Nucleus accumbens (tissue), 56 donors: ENCODE results near the gene GSC2.

Source experiments
- DNase-seq, 56 donors: peaks; one replicate each; lab custom pipeline; 2025; lab: John Stamatoyannopoulos, UW

GSC2 gene

DNA sequence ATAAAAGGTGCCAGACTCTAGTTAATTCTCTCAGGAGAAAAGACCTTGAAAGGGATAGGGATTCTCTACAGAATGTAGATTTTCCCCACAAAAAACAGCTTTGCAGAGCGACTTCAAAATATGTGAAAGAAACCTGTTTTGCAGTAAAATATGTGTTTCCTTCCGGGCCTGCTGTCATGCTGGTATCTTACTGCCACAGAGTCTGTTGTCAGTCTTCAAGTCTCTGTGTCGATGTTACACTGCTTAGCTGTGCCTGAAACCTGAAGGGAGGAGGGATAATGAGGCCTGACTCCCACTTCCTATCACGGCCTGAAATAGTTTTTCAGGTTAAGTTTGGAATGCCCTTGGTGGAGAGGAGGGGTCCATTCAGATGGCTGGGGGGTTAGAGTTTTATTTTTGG is 26.2 kb downstream of the GSC2 start:
- no peak for DNase-seq

DNA sequence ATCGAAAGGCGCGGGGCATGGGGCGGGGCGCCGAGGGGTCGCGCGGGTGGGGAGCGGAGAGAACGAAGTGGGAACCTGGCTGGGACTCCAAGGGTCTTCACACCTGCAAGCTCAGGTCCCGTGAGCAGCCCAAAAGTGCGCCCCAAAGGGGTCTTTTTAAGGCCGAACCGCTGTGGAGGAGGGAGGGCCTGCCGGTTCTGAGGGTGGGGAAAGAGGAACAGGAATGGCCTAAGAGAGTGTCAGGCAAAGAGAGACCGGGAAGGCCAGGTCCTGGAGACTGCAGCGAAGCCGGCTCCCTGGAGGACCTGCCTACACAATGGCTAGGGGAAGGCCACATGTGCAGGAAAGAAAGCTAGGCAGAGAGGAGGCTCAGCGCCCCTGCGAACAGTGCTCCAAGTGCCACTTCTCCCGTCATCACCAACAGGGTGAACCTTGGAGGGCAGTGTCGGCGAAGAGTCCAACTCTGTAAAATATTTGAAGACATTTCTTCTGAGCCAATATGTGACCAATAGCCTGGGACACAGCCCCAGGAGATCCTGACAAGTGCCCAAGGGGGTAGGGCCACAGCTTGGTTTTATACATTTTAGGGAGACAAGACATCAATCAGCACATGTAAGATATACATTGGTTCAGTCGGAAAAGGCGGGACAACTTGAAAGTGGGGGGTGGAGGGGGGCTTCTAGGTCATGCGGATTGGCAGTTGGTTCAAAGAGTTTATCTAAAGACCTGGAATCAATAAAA is 27.2 kb downstream of the GSC2 start:
- DNase-seq = peak in 2 of 56 donors; percentile 36 to 61

DNA sequence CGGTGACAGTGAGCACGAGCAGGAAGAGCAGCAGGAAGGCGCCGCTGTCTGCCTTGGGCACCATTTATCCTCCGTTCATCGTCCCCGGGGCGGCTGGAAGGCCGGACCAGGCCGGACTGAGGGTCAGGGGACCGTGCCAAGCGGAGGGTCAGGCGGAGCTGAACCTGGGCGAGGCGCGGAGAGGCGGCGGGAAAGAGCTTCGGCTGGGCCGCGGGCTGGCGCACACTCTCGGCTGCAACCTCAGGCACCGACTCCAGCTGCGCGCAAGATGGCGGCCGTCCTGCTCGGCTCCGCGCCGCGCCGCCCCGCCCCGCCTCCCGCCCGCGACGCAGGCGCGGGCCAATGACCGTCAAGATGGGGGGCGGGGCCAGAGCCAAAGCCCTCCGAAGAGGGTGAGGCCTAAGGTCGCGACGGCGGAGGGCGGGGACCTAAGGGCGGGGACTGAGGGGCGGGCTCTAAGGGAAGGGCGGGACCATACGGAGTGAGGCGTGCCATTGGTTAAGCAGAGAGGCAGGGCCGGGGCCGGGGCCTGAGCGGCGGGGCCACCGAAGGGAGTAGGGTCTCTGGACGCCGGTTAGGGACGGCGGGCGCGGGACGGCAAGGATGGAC is 27.8 kb downstream of the GSC2 start, which contains the start of gene DGCR2:
DGCR2 (minus strand) TSS at position 270 of the 609 bp plus-strand sequence; CDS start at position 64, 206 bp downstream.
- peak; percentile 57 to 99 (median 94) for DNase-seq

DNA sequence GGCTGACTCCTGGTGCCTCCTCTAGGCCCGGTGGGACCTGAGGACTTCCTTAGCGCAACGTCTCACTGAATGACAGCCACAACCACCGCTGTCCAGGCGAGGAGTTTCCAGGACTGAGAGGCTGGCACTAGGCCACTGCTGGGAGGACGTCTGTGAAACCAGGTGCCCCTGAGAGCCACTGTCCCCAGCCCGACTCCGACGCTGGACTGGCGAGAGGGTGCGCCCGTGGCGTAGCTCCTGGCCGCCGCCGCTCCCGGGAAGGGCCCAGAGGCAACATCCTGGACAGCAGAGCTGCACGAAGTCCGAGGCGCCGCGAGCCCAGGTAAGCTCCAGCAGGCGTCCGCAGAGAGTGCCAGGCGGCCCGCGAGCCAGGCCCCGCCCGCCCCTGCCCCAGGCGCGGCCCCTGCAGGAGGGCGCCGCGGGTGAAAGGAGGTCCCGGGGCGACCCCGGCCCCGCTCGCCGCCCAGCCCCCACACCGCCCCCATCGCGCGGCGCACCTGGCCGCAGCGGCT is 28.4 kb downstream of the GSC2 start:
- peak in 23 of 56 donors; percentile 19 to 68 (median 45) for DNase-seq

DNA sequence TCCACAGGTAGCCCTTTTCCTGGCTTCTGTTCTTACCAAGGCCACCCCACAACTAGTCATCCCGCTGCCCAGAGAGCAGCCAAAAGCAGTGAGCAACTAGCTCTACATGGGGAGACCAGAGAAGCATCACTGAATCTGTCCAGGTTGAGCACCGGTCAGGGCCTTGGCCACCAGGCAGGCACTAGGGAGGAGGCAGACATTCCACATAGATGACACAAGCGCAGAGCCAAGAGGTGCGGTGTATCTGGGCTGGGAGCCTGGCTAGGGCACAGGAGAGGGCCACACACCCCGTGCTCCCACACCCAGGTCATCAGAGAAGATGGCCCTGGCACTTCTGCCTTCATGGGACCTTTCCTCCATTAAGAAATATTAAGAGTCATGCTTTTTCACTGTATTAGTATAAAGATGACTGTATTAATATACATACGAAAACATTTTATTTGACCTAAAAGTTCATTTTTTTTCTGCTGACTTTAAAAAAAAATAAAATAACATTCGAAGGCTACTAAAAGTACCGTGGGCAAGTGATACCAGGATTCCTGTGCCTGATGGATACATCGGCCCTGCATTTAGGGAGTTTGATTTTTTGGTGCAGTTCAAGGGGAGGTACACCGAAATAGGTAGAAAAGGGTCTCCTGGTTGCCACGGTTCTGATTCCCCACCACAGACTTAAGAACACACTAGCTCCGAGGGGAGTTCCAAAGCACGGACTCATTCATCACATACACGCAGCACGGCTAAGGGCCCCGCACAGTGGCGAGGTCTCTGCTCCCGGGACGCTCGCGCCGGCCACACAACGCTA is 29.1 kb downstream of the GSC2 start:
- no peak for DNase-seq

DNA sequence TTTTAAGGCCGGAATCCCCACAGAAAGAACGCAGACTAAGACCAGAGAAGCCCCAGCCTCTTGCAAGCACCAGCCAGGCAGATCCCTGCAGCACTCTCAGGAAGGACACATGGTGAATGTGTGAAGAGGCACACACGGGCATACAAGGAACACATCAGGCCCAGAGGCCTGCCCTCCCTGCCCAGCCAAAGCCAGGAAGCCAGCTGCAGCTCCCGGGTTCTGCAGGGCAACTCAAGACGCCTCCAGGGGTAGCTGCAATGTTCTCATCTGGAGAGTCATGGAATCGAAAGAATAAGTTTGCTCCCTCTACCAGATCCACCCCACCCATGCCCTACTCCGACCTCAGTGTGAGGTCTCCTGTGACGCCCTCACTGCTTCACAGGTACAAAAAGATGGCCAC is 30.1 kb downstream of the GSC2 start:
- no peak for DNase-seq

DNA sequence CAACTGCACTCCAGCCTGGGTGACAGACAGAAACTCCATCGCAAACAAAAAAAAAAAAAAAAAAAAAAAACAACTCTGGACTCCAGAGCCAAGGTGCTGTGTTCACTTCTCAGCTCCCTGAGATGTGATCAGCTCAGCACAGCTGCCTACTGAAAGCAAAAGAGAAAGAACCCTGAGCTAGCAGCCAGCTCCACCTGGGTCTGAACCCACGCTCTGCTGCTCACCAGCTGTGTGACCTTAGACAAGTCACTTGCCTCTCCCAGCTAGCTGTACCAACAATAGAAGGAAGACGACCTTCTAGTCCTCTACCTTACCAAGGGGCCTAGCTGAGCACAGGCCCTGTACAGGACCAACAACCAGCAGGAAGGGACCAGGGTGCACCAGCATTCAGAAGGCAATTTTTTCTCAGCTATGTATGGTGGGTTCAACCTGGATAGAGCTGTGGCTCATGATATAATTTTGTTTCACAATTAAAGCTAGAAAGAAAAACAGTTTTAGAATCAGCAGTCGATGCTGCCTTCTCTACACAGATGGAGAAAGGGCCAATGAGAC is 31.7 kb downstream of the GSC2 start:
- DNase-seq = no peak

DNA sequence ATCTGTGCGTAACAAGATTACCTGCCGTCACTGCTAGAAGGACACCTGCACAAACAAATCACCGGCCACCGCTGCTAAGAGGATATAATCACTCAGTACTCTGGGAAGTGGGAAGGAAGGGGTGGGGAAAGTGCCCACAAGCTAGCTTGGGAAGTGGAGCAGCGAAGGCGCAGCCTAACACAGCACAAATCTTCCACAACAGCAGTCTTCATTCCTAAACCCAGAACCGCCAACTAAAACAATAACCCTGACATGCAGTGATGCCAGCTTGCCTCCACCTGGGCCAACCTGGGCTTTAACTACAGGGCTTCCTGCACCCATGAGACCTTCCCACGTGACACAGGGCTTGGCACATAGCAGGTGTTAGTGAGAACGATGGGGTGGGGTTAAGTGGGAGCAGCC is 33.0 kb downstream of the GSC2 start:
- DNase-seq = no peak

DNA sequence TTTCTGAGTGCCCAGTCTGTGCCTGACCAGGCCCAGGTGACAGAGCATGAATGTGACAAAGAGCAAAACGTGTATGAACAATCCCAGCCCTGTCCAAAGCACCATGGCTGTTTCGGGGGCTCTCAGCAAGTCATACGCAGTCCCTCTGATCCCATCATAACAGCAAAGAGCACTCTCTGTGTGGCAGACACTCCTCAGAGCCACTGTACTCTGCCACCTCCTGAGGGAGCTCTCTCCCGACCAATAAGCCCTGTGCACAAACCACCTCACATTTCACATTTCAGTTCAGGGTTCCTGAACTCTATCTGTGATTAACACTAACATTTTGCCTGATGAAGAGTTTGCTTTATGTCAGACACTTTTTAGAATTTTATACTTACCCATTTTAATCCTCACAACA is 34.5 kb downstream of the GSC2 start:
- peak in 13 of 56 donors; percentile 12 to 53 (median 31) for DNase-seq

DNA sequence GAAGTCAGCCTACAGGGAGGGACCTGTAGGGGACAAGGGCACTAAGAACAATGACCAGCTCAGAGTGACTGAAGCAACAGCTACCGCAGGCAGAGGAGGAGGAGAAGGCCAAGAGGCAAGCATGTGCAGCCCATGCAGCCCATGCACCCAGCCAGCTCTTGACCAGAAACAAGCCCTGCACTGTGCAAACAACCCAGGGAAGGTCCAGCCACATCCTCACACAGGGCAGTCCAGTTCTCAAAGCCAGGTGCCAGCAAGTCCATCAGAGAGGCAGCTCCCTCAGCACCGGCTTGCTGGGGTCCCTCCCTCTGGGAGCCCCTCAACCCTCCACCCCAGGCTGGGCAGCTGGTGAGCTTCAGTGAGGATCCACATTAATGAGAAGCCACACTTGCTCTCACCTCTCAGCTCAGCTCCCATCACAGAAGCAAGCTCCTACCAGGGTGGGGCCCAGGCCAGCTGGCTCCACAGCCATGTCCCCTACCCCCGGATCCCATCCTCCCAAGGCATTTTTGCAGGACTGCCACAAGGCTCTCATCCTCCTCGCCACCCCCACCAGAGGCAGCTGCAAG is 35.0 kb downstream of the GSC2 start:
- peak in 6 of 56 donors; percentile 23 to 44 (median 36) for DNase-seq

DNA sequence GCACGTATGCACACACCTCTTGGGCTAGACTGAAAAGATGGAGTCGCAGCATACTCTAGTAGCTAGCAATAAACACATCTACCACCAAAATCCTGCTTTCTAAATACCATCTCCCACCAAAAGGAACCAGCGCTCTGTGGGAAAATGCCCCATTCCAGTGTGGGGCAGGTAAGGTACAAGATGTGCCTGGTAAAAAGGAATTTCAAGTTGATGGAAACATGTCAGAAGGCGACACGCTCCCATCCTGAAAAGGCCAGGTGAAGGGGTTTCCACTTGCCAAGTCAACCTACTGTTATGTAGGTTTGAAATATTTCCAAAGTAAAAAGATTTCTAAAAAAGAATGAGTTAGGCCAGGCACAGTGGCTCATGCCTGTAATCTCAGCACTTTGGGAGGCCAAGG is 36.7 kb downstream of the GSC2 start:
- DNase-seq = no peak

DNA sequence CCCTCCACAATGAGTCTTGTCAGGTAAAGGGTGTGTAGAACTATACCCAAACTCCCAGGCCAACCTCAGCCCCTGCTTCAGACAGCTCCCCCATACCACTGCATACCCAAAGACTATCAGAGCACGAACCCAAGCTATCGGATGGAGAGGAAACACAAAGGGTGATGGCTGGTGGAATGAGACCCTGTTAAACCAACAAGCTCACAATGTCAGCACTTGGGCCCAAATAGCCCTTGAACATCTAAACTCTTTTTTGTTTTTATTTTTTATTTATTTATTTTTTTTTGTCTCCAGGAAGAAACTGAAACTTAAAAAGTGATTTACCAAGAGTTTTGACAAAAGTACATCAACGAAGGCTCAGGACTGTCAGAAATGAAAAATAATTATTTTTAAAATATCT is 38.5 kb downstream of the GSC2 start:
- no peak for DNase-seq

DNA sequence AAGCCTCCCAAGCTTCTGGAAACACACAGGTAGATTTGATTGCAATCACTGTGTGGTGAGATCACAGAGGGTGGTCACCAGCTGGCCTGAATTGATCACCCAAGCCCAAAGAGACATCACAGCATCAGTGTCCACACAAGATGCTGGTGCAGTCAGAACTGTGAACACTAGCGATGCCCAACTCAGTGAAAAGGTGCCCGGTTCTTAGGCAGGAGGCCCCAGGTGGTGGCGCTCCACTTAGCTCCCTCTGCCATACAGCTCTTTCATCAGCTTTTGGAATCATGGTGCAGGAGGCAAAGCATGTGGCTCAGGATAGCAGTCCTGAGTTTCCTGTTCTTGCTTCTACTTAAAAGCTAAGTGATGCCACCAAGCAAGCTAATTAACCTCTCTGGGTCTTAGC is 39.0 kb downstream of the GSC2 start:
- no peak for DNase-seq

DNA sequence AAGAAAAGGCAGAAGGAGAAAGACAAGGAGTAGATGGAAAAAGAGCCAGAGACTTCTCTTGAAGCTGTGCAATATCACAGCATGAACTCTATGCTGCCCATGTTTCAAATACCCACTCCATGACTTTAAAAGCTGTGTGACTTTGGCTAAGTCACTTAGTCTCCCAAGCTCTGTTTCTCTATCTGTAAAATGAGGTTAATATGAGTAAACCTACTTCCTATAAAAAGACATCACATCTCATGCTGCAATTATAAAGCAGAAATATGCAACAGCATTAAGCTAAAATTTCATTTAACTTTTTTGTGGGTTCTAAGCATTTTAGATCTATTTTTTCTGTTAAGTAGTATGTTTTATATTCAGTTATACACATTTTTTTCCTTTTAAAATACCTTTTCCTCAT is 39.4 kb downstream of the GSC2 start:
- no peak for DNase-seq

DNA sequence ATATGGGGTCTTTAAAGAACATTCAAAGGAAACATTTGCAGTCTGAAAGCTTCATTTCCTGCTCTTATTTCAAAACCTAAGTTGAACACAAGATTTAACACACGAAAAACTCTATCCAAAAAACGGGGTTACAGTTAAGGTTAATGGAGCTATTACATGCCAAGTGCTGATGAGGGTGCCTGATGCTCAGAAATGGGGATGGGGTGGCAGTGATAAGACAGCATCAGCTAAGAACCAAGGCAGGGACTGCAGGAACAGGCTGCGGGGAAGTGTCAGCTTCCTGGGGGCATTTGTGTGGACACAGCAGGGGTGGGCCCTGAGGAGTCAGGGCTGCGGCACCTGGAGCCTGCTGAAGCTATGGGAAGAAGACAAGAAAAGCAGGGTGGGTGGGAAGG is 40.0 kb downstream of the GSC2 start:
- no peak for DNase-seq

DNA sequence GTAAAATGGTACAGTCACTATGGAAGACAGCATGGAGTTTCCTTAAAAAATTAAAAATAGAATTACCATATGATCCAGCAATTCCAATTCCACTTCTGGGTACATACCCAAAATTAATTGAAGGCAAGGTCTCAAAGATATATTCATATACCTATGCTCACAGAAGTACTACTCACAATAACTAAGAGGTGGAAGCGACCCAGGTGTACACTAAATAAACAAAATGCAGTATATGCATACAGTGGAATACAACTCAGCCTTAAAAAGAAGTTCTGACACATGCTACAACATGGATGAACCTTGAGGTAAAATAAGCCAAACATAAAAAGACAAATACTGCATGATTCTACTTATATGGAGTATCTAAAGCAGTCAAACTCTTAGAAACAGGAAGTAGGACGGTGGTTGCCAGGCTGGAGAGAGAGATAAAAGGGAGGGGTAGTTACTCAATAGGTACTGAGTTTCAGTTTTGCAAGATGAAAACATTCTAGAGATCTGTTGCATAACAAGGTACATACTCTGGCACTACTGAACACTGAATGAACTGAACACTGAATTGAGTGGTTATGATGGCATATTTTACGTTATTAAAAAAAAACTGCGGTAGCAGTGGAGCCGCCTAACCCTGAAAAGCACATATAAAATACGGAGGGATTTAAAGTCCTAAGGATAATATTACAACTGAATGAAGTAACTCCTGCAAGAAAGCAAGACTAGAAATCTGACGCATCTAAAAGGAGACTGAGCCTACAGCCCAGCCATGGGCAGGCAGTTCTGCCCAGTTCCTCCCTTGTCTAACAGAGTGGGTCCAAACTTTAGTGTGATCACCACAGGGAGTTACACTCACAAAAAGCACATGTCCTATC is 40.7 kb downstream of the GSC2 start:
- peak in 1 of 56 donors; percentile 9 for DNase-seq

DNA sequence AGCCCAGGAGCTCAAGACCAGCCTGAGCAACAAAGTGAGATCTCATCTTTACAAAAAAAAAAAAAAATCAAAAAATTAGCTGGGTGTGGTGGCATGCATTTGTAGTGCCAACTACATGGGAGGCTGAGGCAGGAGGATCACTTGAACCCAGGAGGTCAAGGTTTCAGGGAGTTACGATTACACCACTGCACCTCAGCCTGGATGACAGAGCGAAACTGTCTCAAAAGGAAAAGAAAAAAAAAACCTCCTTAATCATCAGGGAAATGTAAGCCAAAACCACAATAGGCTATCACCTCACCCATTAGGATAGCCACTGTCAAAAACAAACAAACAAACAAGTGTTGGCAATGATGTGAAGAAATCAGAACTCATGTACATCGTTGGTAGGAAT is 41.3 kb downstream of the GSC2 start:
- no peak for DNase-seq

DNA sequence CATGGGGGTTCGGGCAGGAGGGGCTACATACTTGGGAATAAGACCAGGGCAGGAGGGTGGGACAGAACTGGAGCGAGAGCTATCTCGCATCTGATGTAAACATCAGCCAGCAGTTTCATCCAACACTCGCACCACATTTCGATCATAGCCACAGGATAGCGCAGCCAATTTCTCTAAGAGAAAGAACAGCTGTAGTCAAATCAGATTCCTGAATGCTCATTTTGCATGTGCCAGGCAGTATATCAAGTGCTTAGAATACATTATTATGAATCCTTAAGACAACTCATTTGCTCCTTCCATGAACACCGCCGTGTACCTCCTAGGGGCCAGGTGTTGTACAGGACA is 42.4 kb downstream of the GSC2 start:
- DNase-seq = no peak

DNA sequence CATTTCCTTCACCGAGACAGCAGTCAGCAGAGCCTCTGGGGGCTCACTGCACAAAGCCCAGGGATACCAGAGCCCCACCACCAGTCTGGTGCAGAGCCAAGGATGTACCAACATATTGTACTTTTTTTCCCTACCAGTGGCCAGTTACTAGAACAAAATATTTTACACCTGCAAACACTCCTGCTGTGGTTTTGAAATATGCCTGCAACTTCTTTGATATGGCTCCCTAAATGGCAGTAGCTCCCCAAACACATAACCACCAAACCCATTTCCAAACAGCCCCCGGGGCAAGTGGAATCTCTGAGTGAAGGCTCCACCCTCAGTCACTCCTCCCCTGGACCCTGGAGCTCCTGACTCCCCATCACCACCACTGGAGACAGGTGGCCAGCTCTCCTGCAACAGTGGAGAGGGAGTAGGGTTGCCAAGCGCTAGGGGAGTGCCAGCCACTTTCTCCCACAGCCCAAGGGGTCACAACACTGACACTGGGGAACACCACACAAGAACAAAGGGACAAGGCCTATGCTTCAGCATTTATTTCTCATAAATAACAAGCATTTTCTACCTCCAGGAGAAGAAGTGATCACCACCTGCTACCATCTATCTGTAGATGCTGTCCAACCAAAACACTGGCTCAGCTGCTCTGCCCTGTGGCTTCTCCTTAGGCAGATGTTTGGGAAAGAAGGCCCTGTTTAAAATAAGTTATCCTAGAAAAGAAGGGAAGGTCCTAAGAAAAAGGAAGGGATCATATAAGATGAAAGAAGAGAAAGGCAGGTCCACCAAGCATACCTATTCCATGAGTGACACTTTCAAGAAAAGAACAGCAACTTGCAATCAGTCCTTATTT is 43.0 kb downstream of the GSC2 start:
- no peak for DNase-seq
